SH-SY5Y (cell line): ENCODE data around the gene ADAM22.

Experiments
- GATA2 ChIP-seq: IDR thresholded peaks from 2 replicates; pipeline ENCODE4 v1.6.1; 2011; ENCODE audit warnings: mild to moderate bottlenecking, low read depth, low read length
- GATA3 ChIP-seq: IDR thresholded peaks from 2 replicates; pipeline ENCODE4 v1.6.1; 2011; ENCODE audit warnings: low read depth, mild to moderate bottlenecking, low read length, moderate library complexity

GRCh38 chr7:88205179-88205578, 271.1 kb downstream of the ADAM22 start:
- TF ChIP-seq GATA2: no peak
- no peak for TF ChIP-seq GATA3
